SK-N-SH treated with all-trans-retinoic acid at 6 μM for 48 hours (cell line): ENCODE results near the gene HIBCH.

Experiments used
- ISL1 ChIP-seq: fragments of 250-450 bp; sonication (Bioruptor Pico); IDR thresholded peaks from 2 replicates; pipeline ENCODE4 v2.1.2; 2022; ENCODE audit warnings: mild to moderate bottlenecking, moderate library complexity
- TF ChIP-seq, protein P1 (sequence below): fragments of 250-450 bp; sonication (Bioruptor Pico); IDR thresholded peaks from 2 replicates; pipeline ENCODE4 v1.5.0; 2020; ENCODE audit warnings: mild to moderate bottlenecking, moderate library complexity

GRCh38 chr2:190217616-190218015 is 102.0 kb downstream of the HIBCH start:
- TF ChIP-seq, protein P1, sequence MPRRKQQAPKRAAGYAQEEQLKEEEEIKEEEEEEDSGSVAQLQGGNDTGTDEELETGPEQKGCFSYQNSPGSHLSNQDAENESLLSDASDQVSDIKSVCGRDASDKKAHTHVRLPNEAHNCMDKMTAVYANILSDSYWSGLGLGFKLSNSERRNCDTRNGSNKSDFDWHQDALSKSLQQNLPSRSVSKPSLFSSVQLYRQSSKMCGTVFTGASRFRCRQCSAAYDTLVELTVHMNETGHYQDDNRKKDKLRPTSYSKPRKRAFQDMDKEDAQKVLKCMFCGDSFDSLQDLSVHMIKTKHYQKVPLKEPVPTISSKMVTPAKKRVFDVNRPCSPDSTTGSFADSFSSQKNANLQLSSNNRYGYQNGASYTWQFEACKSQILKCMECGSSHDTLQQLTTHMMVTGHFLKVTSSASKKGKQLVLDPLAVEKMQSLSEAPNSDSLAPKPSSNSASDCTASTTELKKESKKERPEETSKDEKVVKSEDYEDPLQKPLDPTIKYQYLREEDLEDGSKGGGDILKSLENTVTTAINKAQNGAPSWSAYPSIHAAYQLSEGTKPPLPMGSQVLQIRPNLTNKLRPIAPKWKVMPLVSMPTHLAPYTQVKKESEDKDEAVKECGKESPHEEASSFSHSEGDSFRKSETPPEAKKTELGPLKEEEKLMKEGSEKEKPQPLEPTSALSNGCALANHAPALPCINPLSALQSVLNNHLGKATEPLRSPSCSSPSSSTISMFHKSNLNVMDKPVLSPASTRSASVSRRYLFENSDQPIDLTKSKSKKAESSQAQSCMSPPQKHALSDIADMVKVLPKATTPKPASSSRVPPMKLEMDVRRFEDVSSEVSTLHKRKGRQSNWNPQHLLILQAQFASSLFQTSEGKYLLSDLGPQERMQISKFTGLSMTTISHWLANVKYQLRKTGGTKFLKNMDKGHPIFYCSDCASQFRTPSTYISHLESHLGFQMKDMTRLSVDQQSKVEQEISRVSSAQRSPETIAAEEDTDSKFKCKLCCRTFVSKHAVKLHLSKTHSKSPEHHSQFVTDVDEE (CRISPR knock-in tag), result no peak
- TF ChIP-seq ISL1 (CRISPR knock-in tag), result no peak
